SIG-M5 (cell line): ENCODE results near the gene ZNF211.

Source experiments
- DNase-seq: peaks from one replicate; lab custom pipeline; 2025; lab: John Stamatoyannopoulos, UW

The ZNF211 gene

DNA sequence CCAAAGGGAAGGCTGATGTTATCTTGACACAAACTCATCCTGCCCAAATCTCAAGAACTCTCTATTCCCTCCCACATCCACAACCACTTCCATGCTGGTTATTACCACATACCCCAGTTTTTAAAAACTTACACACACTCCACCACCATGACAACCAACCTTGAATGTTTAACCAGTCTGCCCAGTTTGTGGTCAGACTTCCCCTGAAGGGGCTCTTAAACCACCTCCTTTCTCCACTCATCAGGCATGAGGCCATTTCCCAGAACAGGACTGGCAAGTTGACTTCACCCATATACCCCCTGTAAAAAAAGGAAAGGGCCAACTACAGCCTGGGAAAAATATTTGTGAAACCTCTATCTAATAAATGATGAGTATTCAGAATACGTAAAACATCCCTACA, 23.4 kb downstream of the ZNF211 start:
- DNase-seq, result no peak

- no peak for DNase-seq
These were observed 31.5 kb downstream of the ZNF211 start for GRCh38 chr19:57664269-57665127.

- DNase-seq, result no peak
These were observed 32.4 kb downstream of the ZNF211 start for GRCh38 chr19:57665261-57665806.

GRCh38 chr19:57667228-57667627, 34.3 kb downstream of the ZNF211 start:
- DNase-seq, result no peak

- no peak for DNase-seq
These were observed 35.7 kb downstream of the ZNF211 start, which contains the start of gene ZSCAN4 for GRCh38 chr19:57668635-57669034. Gene ZSCAN4 (plus strand): TSS chr19:57668935. CDS start chr19:57676146, 7,211 bp downstream.

- DNase-seq, result no peak
These were observed 38.3 kb downstream of the ZNF211 start for GRCh38 chr19:57671124-57671895.

DNA sequence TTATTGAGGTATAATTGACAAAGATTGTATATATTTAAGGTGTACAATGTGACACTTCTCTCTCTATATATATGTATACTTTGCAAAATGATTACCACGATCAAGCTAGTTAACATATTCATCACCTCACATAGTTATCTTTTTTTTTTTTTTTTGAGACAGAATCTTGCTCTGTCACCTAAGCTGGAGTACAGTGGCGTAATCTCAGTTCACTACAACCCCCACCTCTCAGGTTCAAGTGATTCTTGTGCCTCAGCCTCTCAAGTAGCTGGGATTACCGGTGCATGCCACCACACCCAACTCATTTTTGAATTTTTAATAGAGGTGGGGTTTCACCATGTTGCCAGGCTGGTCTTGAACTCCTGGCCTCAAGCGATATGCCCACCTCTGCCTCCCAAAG, 39.5 kb downstream of the ZNF211 start:
- no peak for DNase-seq

DNA sequence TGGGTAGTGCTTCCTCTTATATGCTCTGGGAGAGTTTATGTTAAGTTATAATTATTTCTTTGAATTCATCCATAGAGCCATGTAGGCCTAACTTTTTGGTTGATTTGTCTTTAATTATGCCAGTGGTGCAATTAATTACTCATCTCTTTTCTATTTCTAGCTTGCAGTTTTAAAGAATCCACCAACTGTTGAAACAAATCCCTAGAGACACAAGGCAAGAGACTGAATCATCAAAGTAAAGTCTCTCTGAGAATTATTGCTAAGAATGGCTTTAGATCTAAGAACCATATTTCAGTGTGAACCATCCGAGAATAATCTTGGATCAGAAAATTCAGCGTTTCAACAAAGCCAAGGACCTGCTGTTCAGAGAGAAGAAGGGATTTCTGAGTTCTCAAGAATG, 42.9 kb downstream of the ZNF211 start:
- no peak for DNase-seq

DNA sequence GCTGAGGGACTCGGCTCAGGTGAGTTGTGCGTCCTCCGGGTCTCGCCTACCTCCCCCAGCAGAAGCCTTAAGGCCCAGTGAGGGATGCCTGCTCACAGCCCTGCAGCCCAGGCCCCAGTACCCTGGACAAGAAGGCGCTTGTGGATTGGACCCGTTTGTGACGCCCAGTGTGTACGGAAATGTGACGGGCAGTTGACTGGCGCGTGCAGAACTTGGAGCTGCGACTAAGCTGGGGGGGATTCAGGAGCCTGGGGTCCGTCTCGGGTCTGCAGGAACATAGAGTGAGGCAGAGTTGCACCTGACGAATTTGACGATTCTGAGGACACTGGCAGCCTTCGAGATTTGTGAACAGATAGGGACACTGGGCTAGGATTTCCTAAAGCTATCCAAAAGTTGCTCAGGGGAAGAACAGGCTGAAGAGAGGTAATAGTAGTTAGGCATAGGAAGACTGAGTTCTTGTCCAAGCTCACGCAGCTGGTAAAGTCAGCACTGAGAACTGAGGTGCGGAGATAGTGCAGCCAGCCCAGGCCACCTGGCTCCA, 49.3 kb downstream of the ZNF211 start:
- DNase-seq, result no peak

- no peak for DNase-seq
These were observed 53.8 kb downstream of the ZNF211 start for GRCh38 chr19:57686727-57687126.

- no peak for DNase-seq
These were observed 54.5 kb downstream of the ZNF211 start for GRCh38 chr19:57687363-57688010.

DNA sequence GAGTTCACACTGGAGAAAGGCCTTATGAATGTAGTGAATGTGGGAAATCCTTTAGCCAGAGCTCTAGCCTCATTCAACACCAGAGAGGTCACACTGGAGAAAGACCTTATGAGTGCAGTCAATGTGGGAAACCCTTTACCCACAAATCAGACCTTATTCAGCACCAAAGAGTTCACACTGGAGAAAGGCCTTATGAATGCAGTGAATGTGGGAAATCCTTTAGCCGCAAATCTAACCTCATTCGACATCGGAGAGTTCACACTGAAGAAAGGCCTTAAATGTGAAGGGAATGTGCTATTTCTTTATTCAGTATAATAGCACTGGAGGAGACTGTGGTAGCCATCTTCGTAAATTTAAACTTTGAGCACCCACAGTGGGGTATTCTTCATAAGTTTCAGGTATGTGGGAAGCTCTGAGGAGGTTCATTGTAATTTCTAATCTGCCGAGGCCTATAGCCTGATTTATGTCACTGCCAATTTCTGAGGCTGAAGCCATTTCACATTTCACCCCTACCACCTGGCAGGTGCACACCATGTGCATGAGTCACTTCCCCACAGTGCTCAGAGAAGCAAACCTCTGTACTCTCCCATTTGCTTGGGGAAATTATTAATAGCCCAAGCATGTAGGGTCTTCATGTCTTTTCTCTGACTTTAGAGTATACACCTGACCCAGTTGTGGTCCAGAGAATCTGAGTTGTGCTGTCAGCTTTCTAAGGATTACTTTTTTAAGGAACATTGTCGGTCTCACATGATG, 55.2 kb downstream of the ZNF211 start:
- no peak for DNase-seq

DNA sequence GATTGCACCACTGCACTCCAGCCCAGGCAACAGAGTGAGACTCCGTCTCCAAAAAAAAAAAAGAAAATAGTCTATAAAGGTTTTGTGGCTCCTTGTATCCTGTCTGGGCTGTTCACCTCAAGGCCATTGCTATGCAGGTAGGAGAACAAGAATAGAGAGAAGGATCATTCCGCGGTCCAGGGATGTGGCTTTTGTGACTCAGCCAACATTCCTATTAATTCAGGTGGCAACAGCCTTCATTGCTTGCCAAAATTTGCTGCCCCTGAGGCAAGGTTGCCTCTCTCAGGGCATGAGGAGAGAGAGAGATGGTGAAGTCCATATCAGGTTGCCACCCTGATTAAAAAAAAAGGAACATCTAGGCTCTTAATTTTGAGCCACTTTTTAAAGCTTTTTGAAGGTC, 56.8 kb downstream of the ZNF211 start:
- no peak for DNase-seq
